Heart left ventricle (tissue), 16 donors: ENCODE data around the gene OR5AP2. TPM values are rescaled to one million over a fixed set of nuclear protein-coding genes. Genes with fewer than 3 reads are reported as not detected.
"Not testable (repeated sequence)": the region's sequence is repeated elsewhere in the genome, so short reads cannot be mapped to it uniquely, and the experiment has no call there.

ENCODE experiments used
- ATAC-seq, 4 donors: fragments of 200-7000 bp; cut with Tn5 transposase; one replicate each; pipeline ENCODE4 v1.9.1; 2020 to 2022; ENCODE audit warnings: moderate library complexity in 4 of 4, mild to moderate bottlenecking in 3 of 4, moderate number of reproducible peaks in 1 of 4
- DNase-seq, 5 donors: peaks; one replicate each; pipeline ENCODE4 v3.0.0-alpha.2; 2020
- H3K27ac ChIP-seq, 12 donors: fragments of 200-600 bp; sonication (generic) in 4 of 12; one replicate each; pipeline versions ENCODE4 v1.5.0 to v1.8.0; 2016 to 2022; ENCODE audit warnings: mild to moderate bottlenecking in 2 of 12
- H3K27me3 ChIP-seq, 9 donors: fragments of 200-600 bp; sonication (generic) in 2 of 9; one replicate each; pipeline versions ENCODE4 v1.5.1 to v1.8.0; 2016 to 2022; ENCODE audit warnings: mild to moderate bottlenecking in 3 of 9
- H3K36me3 ChIP-seq, 9 donors: fragments of 200-600 bp; sonication (generic) in 2 of 9; one replicate each; pipeline versions ENCODE4 v1.5.0 to v1.8.0; 2018 to 2022; ENCODE audit warnings: mild to moderate bottlenecking in 2 of 9
- H3K4me1 ChIP-seq, 12 donors: fragments of 200-600 bp; sonication (generic) in 4 of 12; one replicate each; pipeline versions ENCODE4 v1.5.0 to v1.8.0; 2016 to 2022; ENCODE audit warnings: mild to moderate bottlenecking in 3 of 12
- H3K4me3 ChIP-seq, 12 donors: fragments of 200-600 bp; sonication (generic) in 4 of 12; one replicate each; pipeline versions ENCODE4 v1.5.0 to v1.8.0; 2017 to 2022; ENCODE audit warnings: mild to moderate bottlenecking in 9 of 12, moderate library complexity in 4 of 12
- H3K9me3 ChIP-seq, 12 donors: fragments of 200-600 bp; sonication (generic) in 4 of 12; one replicate each; pipeline versions ENCODE4 v1.5.0 to v1.8.0; 2016 to 2022; ENCODE audit warnings: mild to moderate bottlenecking in 1 of 12
- POLR2A ChIP-seq, 2 donors: fragments of 450-650 bp; IDR thresholded peaks; one replicate each; pipeline ENCODE4 v1.6.1; 2017; ENCODE audit warnings: antibody characterized with exemption in 2 of 2, mild to moderate bottlenecking in 2 of 2, moderate library complexity in 2 of 2
- WGBS, 4 donors: extraction: QIAGEN DNeasy Blood & Tissue Kit in 2 of 4; methylation state at CpG; one replicate each; pipeline versions ENCODE4 v1.1.5 to v1.1.7; 2013 to 2018; 5-methylcytosine and 5-hydroxymethylcytosine counted together
- intact Hi-C, 10 donors: fragments of 100-400 bp; cut with DNase I; formaldehyde crosslinking; loops; one replicate each; pipeline versions ENCODE4 v1.11.1 to v1.14.2; 2022
- long read RNA-seq, 3 donors: library from polyadenylated mRNA; unstranded; transcript quantifications; one replicate each; pipeline ENCODE4 v2.0.0, GENCODE V29; 2020 to 2021
- polyA plus RNA-seq, 2 donors: library from polyadenylated mRNA; stranded (reverse); fragments of 200-250 nt; gene quantifications; one replicate each; pipeline ENCODE4 v1.2.3, GENCODE V29; 2013
- total RNA-seq, 9 donors: library from RNA; depleted of rRNA in 2 of 9; stranded (reverse); fragments of >200 nt in 2 of 9; fragmentation: NEBNext Ultra II Directional in 3 of 9; extraction: Animal tissue kit (Norgen Biotek cat#: 25700) in 3 of 9; gene quantifications; one replicate each; pipeline versions ENCODE4 v1.1.0 to v1.2.4, GENCODE V29; 2016 to 2023
- TF ChIP-seq, protein P1 (sequence below), 12 donors: fragments of 200-600 bp; sonication (generic) in 4 of 12; IDR thresholded peaks; one replicate each; pipeline versions ENCODE4 v1.5.0 to v1.8.0; 2018 to 2022; ENCODE audit warnings: antibody characterized with exemption in 12 of 12, mild to moderate bottlenecking in 5 of 12
- donor health status: ischemic (EF 13 %, LVEDD 7.1; RV severe dilation, severe dysfunction).
- donor health status: healthy with polysubstance abuse.
- donor health status: DM: no; HTN: yes; CAD: no.
- donor health status: DM: no; HTN: no; CAD: no.
- donor health status: ischemic (EF 25% LVEDD 6.9; RV normal size, moderate dysfunction).
- donor health status: ischemic (EF 25% LVEDD 5.7; RV mildly dilated, moderate dysfunction).
- donor health status: healthy.
- donor health status: DM: yes; HTN: yes; CAD: no.
- donor health status: ischemic (EF 35%, LVEDD 5.7; RV mildly dilated, moderate dysfunction).
- donor health status: nonischemic (EF 11% LVEDD 7.7; RV severe dilation, severe dysfunction).
- donor health status: DM: yes; HTN: yes; CAD: no.
- donor health status: PGD.
- donor health status: ischemic (EF 29% LVEDD 5.4; RV normal size, mild dysfunction).
- donor health status: nonischemic (EF 23%, LVEDD 6.1; RV moderate dilation, normal function).

OR5AP2 gene
- total RNA-seq (not detected), polyA plus RNA-seq (not detected)
- long read RNA-seq, donor 1, result 0 reads
- long read RNA-seq, donor 2, result 0 reads
- long read RNA-seq, donor 3, result 0 reads

DNA sequence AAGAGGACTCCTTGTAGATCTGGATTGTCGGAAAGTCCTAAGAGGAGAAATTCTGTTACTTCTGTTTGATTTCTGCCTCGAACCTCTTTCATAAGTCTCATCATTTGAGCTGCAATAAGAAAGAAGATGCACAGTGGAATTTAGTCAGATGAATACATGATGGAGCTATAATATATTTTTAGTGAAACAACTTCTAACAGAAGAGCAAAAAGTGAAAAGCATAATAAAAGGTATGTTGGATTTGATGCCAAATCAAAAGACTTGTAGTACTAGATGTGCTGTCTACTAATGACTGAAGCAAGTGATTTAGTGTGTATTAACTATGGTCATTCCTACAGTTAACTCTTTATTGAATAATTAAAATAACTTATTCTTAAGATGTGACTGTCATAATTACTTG is at the start of gene OR5AP2:
Gene OR5AP2, minus strand, starts transcription at position 101 of the 400 bp plus-strand sequence. Its CDS starts 0 bp downstream, at position 101.
- Histone ChIP-seq H3K27me3 (no peaks in the 10 kb centered on the region), H3K27ac (no peak within 1 kb of the TSS), H3K4me3 (no peak within 1 kb of the TSS), H3K4me1 (no peaks in the 10 kb centered on the region), H3K9me3 (peaks cover 0 to 4% (median 0%) of the 10 kb centered on the region in 12 donors), H3K36me3 (no peaks in the 10 kb centered on the region)
- intact Hi-C loops, result loop anchor here in 1 of 10 donors (5.0 kb wide), 1 partner anchor 125 kb away; no protein-coding TSS in a partner anchor
- WGBS, 4 donors, result 73 to 81% (median 77%) methylated on average over 2 of the region's 2 CpGs
- ATAC-seq, result no peak
- no peak for DNase-seq
- TF ChIP-seq, protein P1, sequence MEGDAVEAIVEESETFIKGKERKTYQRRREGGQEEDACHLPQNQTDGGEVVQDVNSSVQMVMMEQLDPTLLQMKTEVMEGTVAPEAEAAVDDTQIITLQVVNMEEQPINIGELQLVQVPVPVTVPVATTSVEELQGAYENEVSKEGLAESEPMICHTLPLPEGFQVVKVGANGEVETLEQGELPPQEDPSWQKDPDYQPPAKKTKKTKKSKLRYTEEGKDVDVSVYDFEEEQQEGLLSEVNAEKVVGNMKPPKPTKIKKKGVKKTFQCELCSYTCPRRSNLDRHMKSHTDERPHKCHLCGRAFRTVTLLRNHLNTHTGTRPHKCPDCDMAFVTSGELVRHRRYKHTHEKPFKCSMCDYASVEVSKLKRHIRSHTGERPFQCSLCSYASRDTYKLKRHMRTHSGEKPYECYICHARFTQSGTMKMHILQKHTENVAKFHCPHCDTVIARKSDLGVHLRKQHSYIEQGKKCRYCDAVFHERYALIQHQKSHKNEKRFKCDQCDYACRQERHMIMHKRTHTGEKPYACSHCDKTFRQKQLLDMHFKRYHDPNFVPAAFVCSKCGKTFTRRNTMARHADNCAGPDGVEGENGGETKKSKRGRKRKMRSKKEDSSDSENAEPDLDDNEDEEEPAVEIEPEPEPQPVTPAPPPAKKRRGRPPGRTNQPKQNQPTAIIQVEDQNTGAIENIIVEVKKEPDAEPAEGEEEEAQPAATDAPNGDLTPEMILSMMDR (IDR thresholded peaks at IDR 0.05), result no peak
- TF ChIP-seq POLR2A (IDR thresholded peaks at IDR 0.05), result no peak

DNA sequence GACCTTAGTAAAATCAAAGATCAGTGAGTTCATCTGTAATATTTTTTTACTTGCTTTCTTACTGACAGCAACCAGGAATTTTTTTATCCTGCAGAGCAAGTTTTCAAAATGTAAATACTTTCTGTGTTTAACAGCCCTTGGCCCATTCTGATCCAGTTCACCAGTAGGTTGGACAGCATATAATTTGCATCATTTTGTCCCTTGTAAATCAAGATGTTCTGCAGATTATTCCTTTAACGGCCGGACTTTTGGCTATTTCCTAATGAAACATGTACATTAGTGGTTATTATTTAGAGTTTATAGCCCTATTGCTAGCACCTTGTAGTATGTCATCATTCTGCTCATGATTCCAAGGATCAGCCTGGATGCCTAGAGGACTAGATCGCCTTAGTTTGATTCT is 48.9 kb upstream of the OR5AP2 start:
- H3K4me3 ChIP-seq, H3K36me3 ChIP-seq, DNase-seq, H3K9me3 ChIP-seq, H3K4me1 ChIP-seq, intact Hi-C loops, H3K27me3 ChIP-seq, H3K27ac ChIP-seq, ATAC-seq: not testable (repeated sequence)
- 84 to 94% (median 89%) methylated on average over 3 of the region's 3 CpGs for WGBS, 4 donors

DNA sequence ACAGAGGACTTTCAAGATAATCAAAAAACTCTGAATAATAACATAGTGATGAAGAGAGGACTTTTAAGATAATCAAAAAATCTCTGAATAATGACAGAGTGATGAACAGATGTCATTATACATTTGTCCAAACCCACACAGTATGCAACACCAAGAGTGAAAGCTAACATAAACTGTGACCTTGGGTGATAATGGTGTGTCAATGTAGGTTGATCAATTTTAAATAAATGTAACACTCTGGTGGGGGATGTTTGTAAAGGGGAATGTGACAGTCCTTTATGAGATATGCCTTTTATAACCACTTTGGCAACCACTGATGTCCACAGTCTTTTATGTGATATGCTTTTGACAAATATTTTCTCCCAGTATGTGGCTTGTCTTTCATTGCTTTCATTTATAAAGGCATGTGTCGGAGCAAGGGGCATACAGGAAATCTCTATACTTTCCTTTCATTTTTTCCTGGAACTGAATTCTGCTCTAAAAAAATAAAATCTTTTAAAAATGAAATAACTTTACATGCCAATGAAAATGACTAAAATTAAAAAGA is 46.4 kb upstream of the OR5AP2 start:
- 53 to 70% (median 60%) methylated on average over 1 of the region's 1 CpG for WGBS, 4 donors
- H3K4me1 ChIP-seq, result no peaks in the 10 kb centered on the region
- DNase-seq (no peak), ATAC-seq (no peak)
- TF ChIP-seq POLR2A (IDR thresholded peaks at IDR 0.05), result no peak
- TF ChIP-seq, protein P1 (IDR thresholded peaks at IDR 0.05), result no peak
- intact Hi-C loops, result no loop called here
- H3K27me3 ChIP-seq, result no peaks in the 10 kb centered on the region
- H3K9me3 ChIP-seq, result no peaks in the 10 kb centered on the region
- no peak overlapping the region for H3K4me3 ChIP-seq
- H3K36me3 ChIP-seq, result no peaks in the 10 kb centered on the region
- no peak overlapping the region for H3K27ac ChIP-seq

DNA sequence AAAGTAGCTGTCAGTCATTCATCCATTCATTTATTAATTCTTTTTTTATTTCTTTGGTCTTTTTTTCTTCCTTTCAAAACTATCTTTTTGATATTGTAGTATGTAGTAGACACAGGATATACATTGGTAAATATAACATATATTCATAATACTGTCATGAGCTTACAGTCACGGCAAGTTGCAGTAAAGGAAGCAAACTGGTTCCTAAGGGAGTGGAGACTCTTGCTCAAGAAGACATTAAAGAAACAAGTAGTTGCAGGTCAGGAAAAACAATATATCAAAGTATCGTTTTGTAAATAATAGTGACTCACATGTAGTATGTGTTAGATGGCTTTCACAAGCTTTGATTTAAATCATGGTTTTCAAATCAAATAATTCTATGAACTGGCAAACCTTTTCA is 28.7 kb upstream of the OR5AP2 start:
- H3K4me1 ChIP-seq, result no peaks in the 10 kb centered on the region
- intact Hi-C loops, result no loop called here
- ATAC-seq (no peak), DNase-seq (no peak)
- H3K27ac ChIP-seq, result no peak overlapping the region
- WGBS, 4 donors, result 79 to 92% (median 84%) methylated on average over 2 of the region's 2 CpGs
- TF ChIP-seq, protein P1 (IDR thresholded peaks at IDR 0.05), result no peak
- no peak for TF ChIP-seq POLR2A (IDR thresholded peaks at IDR 0.05)
- no peaks in the 10 kb centered on the region for H3K9me3 ChIP-seq
- no peaks in the 10 kb centered on the region for H3K36me3 ChIP-seq
- H3K4me3 ChIP-seq, result no peak overlapping the region
- H3K27me3 ChIP-seq, result no peaks in the 10 kb centered on the region

DNA sequence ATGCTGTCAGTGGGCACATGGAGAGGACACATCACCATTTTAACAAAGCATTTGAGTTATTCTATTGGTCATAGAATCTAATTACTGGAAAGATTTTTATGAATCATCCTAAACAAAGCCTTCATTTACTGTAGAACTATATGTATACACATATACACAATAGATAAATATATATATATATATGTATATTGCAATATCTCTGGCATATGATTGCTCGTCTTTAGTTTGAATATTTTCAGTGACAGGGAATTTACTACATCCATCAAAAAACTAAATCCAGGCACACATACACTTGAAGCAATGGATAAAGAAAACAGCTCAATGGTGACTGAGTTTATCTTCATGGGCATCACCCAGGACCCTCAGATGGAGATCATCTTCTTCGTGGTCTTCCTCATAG is 21.1 kb upstream of the OR5AP2 start, which contains the start of gene OR5AR1:
Gene OR5AR1, plus strand, starts transcription at position 301 of the 400 bp plus-strand sequence. Its CDS starts 0 bp downstream, at position 301.
- Histone ChIP-seq H3K4me3 (no peak within 1 kb of the TSS), H3K4me1 (no peaks in the 10 kb centered on the region), H3K27me3 (no peaks in the 10 kb centered on the region), H3K36me3 (no peaks in the 10 kb centered on the region), H3K9me3 (no peaks in the 10 kb centered on the region), H3K27ac (no peak within 1 kb of the TSS)
- intact Hi-C loops, result no loop called here
- TF ChIP-seq, protein P1 (IDR thresholded peaks at IDR 0.05), result no peak
- TF ChIP-seq POLR2A (IDR thresholded peaks at IDR 0.05), result no peak
- DNase-seq, result no peak
- ATAC-seq, result no peak
- 67 to 78% (median 72%) methylated on average over 2 of the region's 2 CpGs for WGBS, 4 donors
